Loucy (cell line): ENCODE measurements around the gene FOXN4.

Experiments
- CTCF ChIP-seq: fragments of 200-600 bp; sonication (generic); conservative IDR thresholded peaks from 2 replicates; pipeline ENCODE4 v1.5.1; 2014; ENCODE audit warnings: mild to moderate bottlenecking, antibody characterized with exemption, low read length
- EZH2phosphoT487 ChIP-seq: fragments of 200-600 bp; IDR thresholded peaks from 2 replicates; pipeline ENCODE4 v1.6.1; 2018; ENCODE audit warnings: antibody characterized with exemption, mild to moderate bottlenecking, moderate library complexity, borderline replicate concordance

- TF ChIP-seq CTCF (no peak), EZH2phosphoT487 (no peak)
Observed at GRCh38 chr12:109309381-109310246, 530 bp upstream of the FOXN4 start.
